ENCODE data around the gene ENDOU. TPM values are rescaled to one million over a fixed set of nuclear protein-coding genes. Genes with fewer than 3 reads are reported as not detected.

The ENDOU gene
- total RNA-seq, 1 experiment from 2014 or later = not detected

- Histone ChIP-seq H4K20me1 (ENCODE audit: insufficient read depth) (no peaks in the 10 kb centered on the region), H3K9me2 (ENCODE audit: insufficient read depth) (no peaks in the 10 kb centered on the region), H3K9ac (ENCODE audit: low read length) (no peak overlapping the region), H3K4me1 (ENCODE audit: control insufficient read depth in 1 of 2, insufficient read depth in 2 of 2, low read length in 2 of 2) (peaks cover 5 to 23% of the 10 kb centered on the region in 2 experiments; a peak in 2 of 4 replicates), H3K9me3 (ENCODE audit: control insufficient read depth in 1 of 2, insufficient read depth in 1 of 2, low read depth in 1 of 2, low read length in 2 of 2) (no peaks in the 10 kb centered on the region), H3K4me3 (replicated peaks in 1 of 2; ENCODE audit: low read depth in 1 of 2, low read length in 2 of 2) (no peak overlapping the region), H3K4me2 (ENCODE audit: low read length) (no peak overlapping the region), H3K27me3 (ENCODE audit: insufficient read depth, low read length) (no peaks in the 10 kb centered on the region), H3K79me2 (ENCODE audit: insufficient read depth, low read length) (no peaks in the 10 kb centered on the region), H2AFZ (ENCODE audit: low read depth, low read length, poor library complexity, severe bottlenecking) (no peak overlapping the region), H3K27ac (ENCODE audit: low read depth, low read length) (no peak overlapping the region), H3K36me3 (ENCODE audit: control insufficient read depth in 1 of 2, insufficient read depth in 2 of 2, low read length in 2 of 2) (no peaks in the 10 kb centered on the region)
- intact Hi-C loops (cut with micrococcal nuclease) = no loop called here
- TF ChIP-seq YY1 (IDR thresholded peaks at IDR 0.05; ENCODE audit: extremely low read depth, insufficient replicate concordance, low read depth, low read length) (no peak), POLR2AphosphoS5 (IDR thresholded peaks at IDR 0.05; ENCODE audit: low read depth, low read length) (no peak), MAX (IDR thresholded peaks at IDR 0.05) (no peak), CBX3 (IDR thresholded peaks at IDR 0.05; ENCODE audit: low read depth) (no peak), POLR2A (IDR thresholded peaks at IDR 0.05; ENCODE audit: borderline replicate concordance, extremely low read depth, insufficient read depth, insufficient read length) (no peak), FOSL1 (IDR thresholded peaks at IDR 0.05; ENCODE audit: low read depth) (no peak), ZNF274 (IDR thresholded peaks at IDR 0.05; ENCODE audit: low read depth, low read length) (no peak), SIN3A (IDR thresholded peaks at IDR 0.05; ENCODE audit: low read depth) (no peak), REST (IDR thresholded peaks at IDR 0.05; ENCODE audit: low read depth) (no peak)
- CTCF ChIA-PET = no interaction called here
- no TSS peak for BruUV-seq (replicated peaks)
- POLR2A ChIA-PET = no interaction called here
- ATAC-seq (no peak), DNase-seq (ENCODE audit: low read depth, low spot score) (no peak)
- RAD21 ChIA-PET (ENCODE audit: low non-redundant PET in 1 of 2, low total read pairs in 2 of 2, uncharacterized antibody in 2 of 2, unreplicated experiment in 2 of 2) = no interaction called here
Observed at GRCh38 chr12:47734725-47735480, 9.6 kb upstream of the ENDOU start.
